Mammary epithelial cell (primary cell): ENCODE measurements around the gene ZBTB7A.
A peak's percentile ranks its signal among the peaks of the same experiment; 100 is the strongest.

Source experiments
- EZH2 ChIP-seq: IDR thresholded peaks from 2 replicates; pipeline ENCODE4 v1.6.1; 2012; ENCODE audit warnings: low read length, inconsistent platforms, borderline replicate concordance
- TF ChIP-seq, protein P1 (sequence below), 2 donors: IDR thresholded peaks in 1 of 2; conservative IDR thresholded peaks in 1 of 2; 2 replicates each; pipeline ENCODE4 v1.5.1; 2011 to 2012; ENCODE audit warnings: inconsistent platforms in 2 of 2, low read length in 2 of 2, mild to moderate bottlenecking in 2 of 2, control low read depth in 1 of 2, low read depth in 1 of 2; ENCODE audit not compliant: insufficient read depth in 1 of 2; ENCODE audit errors: extremely low read depth in 1 of 2

DNA sequence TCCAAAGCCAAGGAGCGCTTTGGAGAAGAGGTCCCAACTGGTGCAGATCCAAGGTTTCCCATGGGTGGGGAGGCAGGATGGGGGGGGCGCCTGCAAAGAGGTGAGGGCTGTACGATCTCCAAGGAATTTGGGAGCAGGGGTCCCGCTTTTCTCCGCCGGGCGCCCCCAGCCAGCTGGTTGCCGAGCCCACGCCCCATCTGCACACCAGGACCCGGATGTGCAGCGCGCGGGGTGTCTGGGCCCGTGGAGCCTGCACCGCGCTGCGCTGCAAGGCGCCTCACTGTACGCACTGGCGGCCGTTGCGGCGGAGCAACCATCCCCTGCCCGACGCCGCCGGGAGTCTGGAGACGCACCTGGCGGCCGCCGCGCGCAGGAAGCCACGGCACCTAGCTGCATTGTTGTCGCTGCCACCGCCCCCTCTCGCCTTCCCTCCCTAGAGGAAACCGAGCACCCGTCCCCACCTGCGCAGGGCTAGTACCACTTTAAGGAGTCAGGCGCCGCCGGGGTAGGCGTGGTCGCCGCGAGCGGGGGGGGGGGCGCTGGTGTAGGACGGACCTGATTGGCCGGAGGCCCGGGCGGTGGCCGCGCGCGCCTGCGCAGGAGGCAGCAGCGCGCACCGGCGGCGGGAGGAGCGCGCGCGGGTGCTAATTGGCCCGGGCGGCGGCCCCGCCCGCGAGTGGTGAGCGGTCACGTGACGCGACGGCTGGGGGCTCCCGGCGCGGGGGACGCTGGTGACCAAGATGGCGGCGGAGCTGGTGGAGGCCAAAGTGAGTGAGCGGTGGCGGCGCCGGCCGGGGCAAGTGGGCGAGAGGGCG, 59.5 kb downstream of the ZBTB7A start, which contains the start of gene PIAS4:
- TF ChIP-seq, protein P1, sequence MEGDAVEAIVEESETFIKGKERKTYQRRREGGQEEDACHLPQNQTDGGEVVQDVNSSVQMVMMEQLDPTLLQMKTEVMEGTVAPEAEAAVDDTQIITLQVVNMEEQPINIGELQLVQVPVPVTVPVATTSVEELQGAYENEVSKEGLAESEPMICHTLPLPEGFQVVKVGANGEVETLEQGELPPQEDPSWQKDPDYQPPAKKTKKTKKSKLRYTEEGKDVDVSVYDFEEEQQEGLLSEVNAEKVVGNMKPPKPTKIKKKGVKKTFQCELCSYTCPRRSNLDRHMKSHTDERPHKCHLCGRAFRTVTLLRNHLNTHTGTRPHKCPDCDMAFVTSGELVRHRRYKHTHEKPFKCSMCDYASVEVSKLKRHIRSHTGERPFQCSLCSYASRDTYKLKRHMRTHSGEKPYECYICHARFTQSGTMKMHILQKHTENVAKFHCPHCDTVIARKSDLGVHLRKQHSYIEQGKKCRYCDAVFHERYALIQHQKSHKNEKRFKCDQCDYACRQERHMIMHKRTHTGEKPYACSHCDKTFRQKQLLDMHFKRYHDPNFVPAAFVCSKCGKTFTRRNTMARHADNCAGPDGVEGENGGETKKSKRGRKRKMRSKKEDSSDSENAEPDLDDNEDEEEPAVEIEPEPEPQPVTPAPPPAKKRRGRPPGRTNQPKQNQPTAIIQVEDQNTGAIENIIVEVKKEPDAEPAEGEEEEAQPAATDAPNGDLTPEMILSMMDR (conservative IDR thresholded peaks at IDR 0.05 in 1 of 2, IDR thresholded peaks at IDR 0.05 in 1 of 2; ENCODE audit: extremely low read depth in 1 of 2, insufficient read depth in 1 of 2, low read depth in 1 of 2, low read length in 2 of 2), result peak in 1 of 2 donors; percentile 4
- no peak for TF ChIP-seq EZH2
